Prostate gland (tissue), 2 donors: ENCODE data around the gene PRX.

Experiments
- CTCF ChIP-seq, 4 experiments: fragments of 200-600 bp in 2 of 4; fragments of 450-650 bp in 2 of 4; sonication (generic) in 2 of 4; IDR thresholded peaks; 1 replicate in 3 of 4; 2 replicates in 1 of 4; pipeline ENCODE4 v1.5.1; 2016 to 2019; ENCODE audit warnings: antibody characterized with exemption in 4 of 4, mild to moderate bottlenecking in 2 of 4, moderate library complexity in 2 of 4
- POLR2AphosphoS5 ChIP-seq: sonication (generic); formaldehyde crosslinking; IDR thresholded peaks from one replicate; pipeline ENCODE4 v1.6.1; 2017; ENCODE audit warnings: antibody characterized with exemption

GRCh38 chr19:40461669-40462221, 48.6 kb upstream of the PRX start:
- TF ChIP-seq POLR2AphosphoS5 (peak; percentile 79), CTCF (IDR thresholded peaks at IDR 0.05) (no peak)
